ENCODE data around the gene ANKFN1.

- no peak for TF ChIP-seq CTCF (IDR thresholded peaks at IDR 0.05)
- TF ChIP-seq POLR2A (IDR thresholded peaks at IDR 0.05): no peak
Measured at GRCh38 chr17:56298846-56299245, 145.6 kb downstream of the ANKFN1 start.

Measured in body of pancreas (tissue), 4 donors.